A549 (cell line): ENCODE data around the gene SLC37A2.

ENCODE experiments used
- CBX2 ChIP-seq: fragments of 200-600 bp; sonication (generic); IDR thresholded peaks from 2 replicates; pipeline ENCODE4 v1.6.1; 2016; ENCODE audit warnings: low read depth, mild to moderate bottlenecking, borderline replicate concordance
- CHD2 ChIP-seq: fragments of 150-350 bp; IDR thresholded peaks from 2 replicates; pipeline ENCODE4 v1.6.1; 2014; ENCODE audit warnings: low read length; ENCODE audit not compliant: partially characterized antibody
- PHF8 ChIP-seq: fragments of 200-600 bp; sonication (generic); IDR thresholded peaks from 2 replicates; pipeline ENCODE4 v1.6.1; 2016; ENCODE audit warnings: low read depth, mild to moderate bottlenecking, antibody characterized with exemption, moderate library complexity, borderline replicate concordance
- POLR2A ChIP-seq: IDR thresholded peaks from 2 replicates; pipeline ENCODE4 v1.6.1; 2012; ENCODE audit warnings: mild to moderate bottlenecking, low read length
- RCOR1 ChIP-seq: fragments of 150-350 bp; IDR thresholded peaks from 2 replicates; pipeline ENCODE4 v1.6.1; 2014; ENCODE audit warnings: antibody characterized with exemption, low read length, low read depth
- SMC3 ChIP-seq: fragments of >200 bp; sonication (Bioruptor Twin); formaldehyde crosslinking; IDR thresholded peaks from 3 replicates; pipeline ENCODE4 v1.6.1; 2018; ENCODE audit warnings: inconsistent platforms
- TF ChIP-seq, protein P1 (sequence below): fragments of 150-350 bp; IDR thresholded peaks from 2 replicates; pipeline ENCODE4 v1.6.1; 2014; ENCODE audit warnings: low read depth, mild to moderate bottlenecking, low read length
- TF ChIP-seq, protein P2 (sequence below): fragments of >200 bp; sonication (Bioruptor Twin); formaldehyde crosslinking; IDR thresholded peaks from 3 replicates; pipeline ENCODE4 v1.5.1; 2016
- TF ChIP-seq, protein P3 (sequence below): IDR thresholded peaks from 2 replicates; pipeline ENCODE4 v1.6.1; 2012; ENCODE audit warnings: low read depth, borderline replicate concordance
- TF ChIP-seq, protein P4 (sequence below): fragments of 450-650 bp; IDR thresholded peaks from 2 replicates; pipeline ENCODE4 v1.6.1; 2014; ENCODE audit warnings: antibody characterized with exemption
- TF ChIP-seq, protein P5 (sequence below): fragments of >200 bp; sonication (Bioruptor Twin); formaldehyde crosslinking; IDR thresholded peaks from 3 replicates; pipeline ENCODE4 v1.6.1; 2016
- TF ChIP-seq, protein P6 (sequence below): IDR thresholded peaks from 2 replicates; pipeline ENCODE4 v1.6.1; 2012

DNA sequence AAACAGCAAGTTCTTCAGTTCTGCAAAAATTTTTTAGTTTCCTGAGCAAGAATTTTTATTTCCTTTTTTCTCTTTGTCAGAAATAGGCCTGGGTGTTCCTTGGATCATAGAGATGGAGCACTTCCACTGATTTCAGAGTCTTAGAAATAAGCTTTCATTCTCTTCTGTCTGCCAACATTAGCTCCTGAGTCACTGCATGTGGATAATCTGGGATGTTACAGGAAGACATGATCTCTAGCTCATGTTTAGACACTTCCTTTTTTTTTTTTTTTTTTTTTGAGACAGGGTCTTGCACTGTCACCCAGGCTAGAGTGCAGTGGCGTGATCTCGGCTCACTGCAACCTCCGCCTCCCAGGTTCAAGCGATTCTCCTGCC, 61.5 kb downstream of the SLC37A2 start:
- TF ChIP-seq, protein P1, sequence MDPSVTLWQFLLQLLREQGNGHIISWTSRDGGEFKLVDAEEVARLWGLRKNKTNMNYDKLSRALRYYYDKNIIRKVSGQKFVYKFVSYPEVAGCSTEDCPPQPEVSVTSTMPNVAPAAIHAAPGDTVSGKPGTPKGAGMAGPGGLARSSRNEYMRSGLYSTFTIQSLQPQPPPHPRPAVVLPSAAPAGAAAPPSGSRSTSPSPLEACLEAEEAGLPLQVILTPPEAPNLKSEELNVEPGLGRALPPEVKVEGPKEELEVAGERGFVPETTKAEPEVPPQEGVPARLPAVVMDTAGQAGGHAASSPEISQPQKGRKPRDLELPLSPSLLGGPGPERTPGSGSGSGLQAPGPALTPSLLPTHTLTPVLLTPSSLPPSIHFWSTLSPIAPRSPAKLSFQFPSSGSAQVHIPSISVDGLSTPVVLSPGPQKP = no peak
- TF ChIP-seq, protein P2, sequence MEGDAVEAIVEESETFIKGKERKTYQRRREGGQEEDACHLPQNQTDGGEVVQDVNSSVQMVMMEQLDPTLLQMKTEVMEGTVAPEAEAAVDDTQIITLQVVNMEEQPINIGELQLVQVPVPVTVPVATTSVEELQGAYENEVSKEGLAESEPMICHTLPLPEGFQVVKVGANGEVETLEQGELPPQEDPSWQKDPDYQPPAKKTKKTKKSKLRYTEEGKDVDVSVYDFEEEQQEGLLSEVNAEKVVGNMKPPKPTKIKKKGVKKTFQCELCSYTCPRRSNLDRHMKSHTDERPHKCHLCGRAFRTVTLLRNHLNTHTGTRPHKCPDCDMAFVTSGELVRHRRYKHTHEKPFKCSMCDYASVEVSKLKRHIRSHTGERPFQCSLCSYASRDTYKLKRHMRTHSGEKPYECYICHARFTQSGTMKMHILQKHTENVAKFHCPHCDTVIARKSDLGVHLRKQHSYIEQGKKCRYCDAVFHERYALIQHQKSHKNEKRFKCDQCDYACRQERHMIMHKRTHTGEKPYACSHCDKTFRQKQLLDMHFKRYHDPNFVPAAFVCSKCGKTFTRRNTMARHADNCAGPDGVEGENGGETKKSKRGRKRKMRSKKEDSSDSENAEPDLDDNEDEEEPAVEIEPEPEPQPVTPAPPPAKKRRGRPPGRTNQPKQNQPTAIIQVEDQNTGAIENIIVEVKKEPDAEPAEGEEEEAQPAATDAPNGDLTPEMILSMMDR = no peak
- TF ChIP-seq, protein P3, sequence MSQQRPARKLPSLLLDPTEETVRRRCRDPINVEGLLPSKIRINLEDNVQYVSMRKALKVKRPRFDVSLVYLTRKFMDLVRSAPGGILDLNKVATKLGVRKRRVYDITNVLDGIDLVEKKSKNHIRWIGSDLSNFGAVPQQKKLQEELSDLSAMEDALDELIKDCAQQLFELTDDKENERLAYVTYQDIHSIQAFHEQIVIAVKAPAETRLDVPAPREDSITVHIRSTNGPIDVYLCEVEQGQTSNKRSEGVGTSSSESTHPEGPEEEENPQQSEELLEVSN = no peak
- TF ChIP-seq, protein P4, sequence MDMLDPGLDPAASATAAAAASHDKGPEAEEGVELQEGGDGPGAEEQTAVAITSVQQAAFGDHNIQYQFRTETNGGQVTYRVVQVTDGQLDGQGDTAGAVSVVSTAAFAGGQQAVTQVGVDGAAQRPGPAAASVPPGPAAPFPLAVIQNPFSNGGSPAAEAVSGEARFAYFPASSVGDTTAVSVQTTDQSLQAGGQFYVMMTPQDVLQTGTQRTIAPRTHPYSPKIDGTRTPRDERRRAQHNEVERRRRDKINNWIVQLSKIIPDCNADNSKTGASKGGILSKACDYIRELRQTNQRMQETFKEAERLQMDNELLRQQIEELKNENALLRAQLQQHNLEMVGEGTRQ = no peak
- TF ChIP-seq, protein P5, sequence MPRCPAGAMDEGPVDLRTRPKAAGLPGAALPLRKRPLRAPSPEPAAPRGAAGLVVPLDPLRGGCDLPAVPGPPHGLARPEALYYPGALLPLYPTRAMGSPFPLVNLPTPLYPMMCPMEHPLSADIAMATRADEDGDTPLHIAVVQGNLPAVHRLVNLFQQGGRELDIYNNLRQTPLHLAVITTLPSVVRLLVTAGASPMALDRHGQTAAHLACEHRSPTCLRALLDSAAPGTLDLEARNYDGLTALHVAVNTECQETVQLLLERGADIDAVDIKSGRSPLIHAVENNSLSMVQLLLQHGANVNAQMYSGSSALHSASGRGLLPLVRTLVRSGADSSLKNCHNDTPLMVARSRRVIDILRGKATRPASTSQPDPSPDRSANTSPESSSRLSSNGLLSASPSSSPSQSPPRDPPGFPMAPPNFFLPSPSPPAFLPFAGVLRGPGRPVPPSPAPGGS = no peak
- TF ChIP-seq POLR2A = no peak
- no peak for TF ChIP-seq RCOR1
- TF ChIP-seq CHD2 = no peak
- no peak for TF ChIP-seq PHF8
- TF ChIP-seq SMC3 = no peak
- TF ChIP-seq, protein P6, sequence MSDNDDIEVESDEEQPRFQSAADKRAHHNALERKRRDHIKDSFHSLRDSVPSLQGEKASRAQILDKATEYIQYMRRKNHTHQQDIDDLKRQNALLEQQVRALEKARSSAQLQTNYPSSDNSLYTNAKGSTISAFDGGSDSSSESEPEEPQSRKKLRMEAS = no peak
- no peak for TF ChIP-seq CBX2
